Fibroblast of the aortic adventitia (primary cell): ENCODE results near the gene DPP3. TPM values are rescaled to one million over a fixed set of nuclear protein-coding genes. Genes with fewer than 3 reads are reported as not detected.

ENCODE experiments used
- DNase-seq: peaks from one replicate; pipeline ENCODE4 v3.0.0-alpha.2; 2010; ENCODE audit warnings: low read depth
- H3K4me3 ChIP-seq: 2 replicates; pipeline ENCODE4 v1.5.1; 2011; ENCODE audit warnings: low read depth, mild to moderate bottlenecking, control low read depth, low read length, moderate library complexity
- CTCF ChIP-seq: IDR thresholded peaks from 2 replicates; pipeline ENCODE4 v1.5.1; 2011; ENCODE audit warnings: mild to moderate bottlenecking, low read length, control low read depth, inconsistent platforms; ENCODE audit not compliant: insufficient read depth
- total RNA-seq: library from RNA; depleted of rRNA; stranded (reverse); fragments of >200 nt; gene quantifications from 2 replicates; pipeline ENCODE4 v1.2.3, GENCODE V29; 2012; ENCODE audit warnings: low replicate concordance

The DPP3 gene
- total RNA-seq, 1 donor = 31.7 TPM

GRCh38 chr11:66466225-66467033 is 13.8 kb upstream of the DPP3 start, which contains the start of gene PELI3:
Gene PELI3, plus strand, starts transcription at chr11:66466905. Its CDS starts 1,224 bp downstream, at chr11:66468129.
- TF ChIP-seq CTCF = no peak
- H3K4me3 ChIP-seq = peak within 1 kb of the TSS; percentile 74
- peak; percentile 88 for DNase-seq

- peak; percentile 15 for DNase-seq
- H3K4me3 ChIP-seq = peak overlapping the region; percentile 74
These were observed 13.1 kb upstream of the DPP3 start for GRCh38 chr11:66467034-66467659.

DNA sequence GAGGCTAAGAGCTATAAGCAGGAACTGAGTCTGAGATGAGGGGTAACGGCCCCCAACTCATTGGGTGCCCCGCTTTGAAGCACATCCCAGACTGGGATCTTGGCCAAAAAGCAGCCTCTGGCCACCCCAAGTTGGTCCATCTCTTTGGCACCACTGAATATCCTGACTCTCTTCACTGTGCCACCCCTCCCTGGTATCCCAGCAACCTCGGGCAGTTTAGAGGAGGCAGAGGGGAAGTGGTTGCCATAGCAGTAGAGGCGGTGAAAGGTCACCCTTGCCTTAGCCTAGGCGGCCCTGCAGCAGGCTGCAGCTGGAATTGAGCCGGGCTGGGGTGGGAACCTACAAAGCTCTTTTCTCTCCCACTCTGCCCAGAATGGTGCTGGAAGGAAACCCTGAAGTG is 12.5 kb upstream of the DPP3 start:
- no peak for TF ChIP-seq CTCF
- no peak for DNase-seq
- peak overlapping the region; percentile 74 for H3K4me3 ChIP-seq

More at GRCh38 chr11:66467034-66467659, 13.1 kb upstream of the DPP3 start:
- peak; percentile 22 for TF ChIP-seq CTCF

DNA sequence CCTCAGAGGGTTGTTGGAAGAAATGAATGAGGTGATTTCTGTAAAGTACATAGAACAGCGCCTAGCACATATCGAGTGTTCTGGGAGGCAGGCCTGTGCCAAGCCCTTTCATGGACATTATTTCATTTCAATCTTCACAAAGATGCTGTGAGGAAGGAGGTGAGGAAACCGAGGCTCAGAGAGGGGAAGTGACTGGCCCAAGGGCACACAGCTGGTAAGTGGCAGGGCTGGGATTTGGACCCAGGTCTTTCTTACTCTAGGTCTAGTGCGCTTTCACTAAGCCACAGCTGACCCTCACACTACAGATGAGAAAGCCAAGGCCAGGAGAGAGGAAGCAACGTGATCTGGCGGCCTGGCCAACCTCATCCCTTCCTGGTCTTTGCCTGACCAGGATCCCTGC is 11.5 kb upstream of the DPP3 start:
- no peak for DNase-seq
- no peak for TF ChIP-seq CTCF
- no peak overlapping the region for H3K4me3 ChIP-seq

- no peak for DNase-seq
- TF ChIP-seq CTCF = no peak
- no peak overlapping the region for H3K4me3 ChIP-seq
These were observed 10.8 kb upstream of the DPP3 start for GRCh38 chr11:66469441-66469840.

- DNase-seq = no peak
- TF ChIP-seq CTCF = no peak
- no peak overlapping the region for H3K4me3 ChIP-seq
These were observed 10.2 kb upstream of the DPP3 start for GRCh38 chr11:66470015-66470414.
